ENCODE measurements around the gene RGS2. TPM values are rescaled to one million over a fixed set of nuclear protein-coding genes. Genes with fewer than 3 reads are reported as not detected.

Gene RGS2
- total and polyA plus RNA-seq, 9 of the 15 experiments (the other 6 are each of a cell fraction or from before 2014, with no cell fraction given), result 2.5 to 5.4 (median 3.8) TPM

DNA sequence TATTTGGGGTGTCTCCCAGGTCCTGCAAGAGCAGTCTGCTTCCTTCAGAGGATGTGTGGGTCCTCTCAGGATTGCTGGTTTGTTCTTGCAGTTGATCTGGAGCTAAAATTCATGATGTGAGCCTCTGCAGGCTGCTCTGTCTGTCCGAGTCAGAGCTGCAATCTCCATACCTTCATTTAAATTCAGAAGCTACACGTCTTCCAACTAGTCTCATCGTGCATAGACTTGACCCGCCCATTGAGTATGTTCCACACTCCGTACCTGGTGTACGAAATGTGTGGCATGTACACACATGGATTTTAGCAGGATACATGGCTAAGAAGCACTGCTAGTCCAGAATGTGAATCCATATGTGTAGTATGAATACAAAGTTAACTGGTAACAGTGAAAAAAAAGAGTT is 25.0 kb upstream of the RGS2 start:
- DNase-seq (ENCODE audit: extremely low read depth in 1 of 4, low spot score in 3 of 4) (no peak), FAIRE-seq (no peak), ATAC-seq (no peak)
- no TSS peak for BruUV-seq (replicated peaks)
- no peaks in the 10 kb centered on the region for H3K4me1 ChIP-seq (replicated peaks in 1 of 2; ENCODE audit: control insufficient read depth in 2 of 2, insufficient read depth in 2 of 2, low read length in 2 of 2)
- no peaks in the 10 kb centered on the region for H3K27me3 ChIP-seq (ENCODE audit: control insufficient read depth in 2 of 2, insufficient read depth in 2 of 2, low read length in 2 of 2)
- POLR2A ChIA-PET, result no interaction called here
- no peak overlapping the region for H3K4me2 ChIP-seq (ENCODE audit: insufficient read depth, low read length)
- no peak overlapping the region for H3K27ac ChIP-seq (ENCODE audit: extremely low read depth, low read depth, low read length)
- H3K36me3 ChIP-seq (ENCODE audit: control insufficient read depth, insufficient read depth, low read length), result no peaks in the 10 kb centered on the region
- intact Hi-C loops (cut with micrococcal nuclease), result no loop called here
- CTCF ChIA-PET (ENCODE audit: low intra/inter-chr PET ratio), result no interaction called here
- H3K9me1 ChIP-seq (ENCODE audit: control insufficient read depth, insufficient read depth, low read length), result no peaks in the 10 kb centered on the region
- no peaks in the 10 kb centered on the region for H4K20me1 ChIP-seq (replicated peaks; ENCODE audit: control insufficient read depth, insufficient read depth, low read length)
- H3K9ac ChIP-seq (ENCODE audit: insufficient read depth in 1 of 2, low read depth in 2 of 2, low read length in 2 of 2), result no peak overlapping the region
- 0% methylated on average over 6 of the region's 6 CpGs for WGBS (ENCODE audit: insufficient coverage, low coverage, missing lambda C conversion rate)
- peak overlapping the region; percentile 17; the same call in 1 of the 2 replicates for H2AFZ ChIP-seq (ENCODE audit: low read depth, low read length)
- H3K4me3 ChIP-seq, result no peak overlapping the region
- H3K9me3 ChIP-seq (replicated peaks; ENCODE audit: control insufficient read depth, insufficient read depth, low read depth, low read length), result no peaks in the 10 kb centered on the region
- no peaks in the 10 kb centered on the region for H3K79me2 ChIP-seq (ENCODE audit: control insufficient read depth, insufficient read depth, low read length)
- in situ Hi-C loops (cut with MboI), result no loop called here
- no peak for TF ChIP-seq NCOA4 (IDR thresholded peaks at IDR 0.05; ENCODE audit: partially characterized antibody)
- TF ChIP-seq, protein P1, sequence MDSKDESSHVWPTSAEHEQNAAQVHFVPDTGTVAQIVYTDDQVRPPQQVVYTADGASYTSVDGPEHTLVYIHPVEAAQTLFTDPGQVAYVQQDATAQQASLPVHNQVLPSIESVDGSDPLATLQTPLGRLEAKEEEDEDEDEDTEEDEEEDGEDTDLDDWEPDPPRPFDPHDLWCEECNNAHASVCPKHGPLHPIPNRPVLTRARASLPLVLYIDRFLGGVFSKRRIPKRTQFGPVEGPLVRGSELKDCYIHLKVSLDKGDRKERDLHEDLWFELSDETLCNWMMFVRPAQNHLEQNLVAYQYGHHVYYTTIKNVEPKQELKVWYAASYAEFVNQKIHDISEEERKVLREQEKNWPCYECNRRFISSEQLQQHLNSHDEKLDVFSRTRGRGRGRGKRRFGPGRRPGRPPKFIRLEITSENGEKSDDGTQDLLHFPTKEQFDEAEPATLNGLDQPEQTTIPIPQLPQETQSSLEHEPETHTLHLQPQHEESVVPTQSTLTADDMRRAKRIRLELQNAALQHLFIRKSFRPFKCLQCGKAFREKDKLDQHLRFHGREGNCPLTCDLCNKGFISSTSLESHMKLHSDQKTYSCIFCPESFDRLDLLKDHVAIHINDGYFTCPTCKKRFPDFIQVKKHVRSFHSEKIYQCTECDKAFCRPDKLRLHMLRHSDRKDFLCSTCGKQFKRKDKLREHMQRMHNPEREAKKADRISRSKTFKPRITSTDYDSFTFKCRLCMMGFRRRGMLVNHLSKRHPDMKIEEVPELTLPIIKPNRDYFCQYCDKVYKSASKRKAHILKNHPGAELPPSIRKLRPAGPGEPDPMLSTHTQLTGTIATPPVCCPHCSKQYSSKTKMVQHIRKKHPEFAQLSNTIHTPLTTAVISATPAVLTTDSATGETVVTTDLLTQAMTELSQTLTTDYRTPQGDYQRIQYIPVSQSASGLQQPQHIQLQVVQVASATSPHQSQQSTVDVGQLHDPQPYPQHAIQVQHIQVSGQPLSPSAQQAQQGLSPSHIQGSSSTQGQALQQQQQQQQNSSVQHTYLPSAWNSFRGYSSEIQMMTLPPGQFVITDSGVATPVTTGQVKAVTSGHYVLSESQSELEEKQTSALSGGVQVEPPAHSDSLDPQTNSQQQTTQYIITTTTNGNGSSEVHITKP (IDR thresholded peaks at IDR 0.05; ENCODE audit: partially characterized antibody), result no peak
- TF ChIP-seq FOXA1 (IDR thresholded peaks at IDR 0.05; ENCODE audit: borderline replicate concordance), result no peak
- no peak for TF ChIP-seq POLR3G (IDR thresholded peaks at IDR 0.05; ENCODE audit: extremely low read depth, insufficient read length, insufficient replicate concordance)
- TF ChIP-seq, protein P2, sequence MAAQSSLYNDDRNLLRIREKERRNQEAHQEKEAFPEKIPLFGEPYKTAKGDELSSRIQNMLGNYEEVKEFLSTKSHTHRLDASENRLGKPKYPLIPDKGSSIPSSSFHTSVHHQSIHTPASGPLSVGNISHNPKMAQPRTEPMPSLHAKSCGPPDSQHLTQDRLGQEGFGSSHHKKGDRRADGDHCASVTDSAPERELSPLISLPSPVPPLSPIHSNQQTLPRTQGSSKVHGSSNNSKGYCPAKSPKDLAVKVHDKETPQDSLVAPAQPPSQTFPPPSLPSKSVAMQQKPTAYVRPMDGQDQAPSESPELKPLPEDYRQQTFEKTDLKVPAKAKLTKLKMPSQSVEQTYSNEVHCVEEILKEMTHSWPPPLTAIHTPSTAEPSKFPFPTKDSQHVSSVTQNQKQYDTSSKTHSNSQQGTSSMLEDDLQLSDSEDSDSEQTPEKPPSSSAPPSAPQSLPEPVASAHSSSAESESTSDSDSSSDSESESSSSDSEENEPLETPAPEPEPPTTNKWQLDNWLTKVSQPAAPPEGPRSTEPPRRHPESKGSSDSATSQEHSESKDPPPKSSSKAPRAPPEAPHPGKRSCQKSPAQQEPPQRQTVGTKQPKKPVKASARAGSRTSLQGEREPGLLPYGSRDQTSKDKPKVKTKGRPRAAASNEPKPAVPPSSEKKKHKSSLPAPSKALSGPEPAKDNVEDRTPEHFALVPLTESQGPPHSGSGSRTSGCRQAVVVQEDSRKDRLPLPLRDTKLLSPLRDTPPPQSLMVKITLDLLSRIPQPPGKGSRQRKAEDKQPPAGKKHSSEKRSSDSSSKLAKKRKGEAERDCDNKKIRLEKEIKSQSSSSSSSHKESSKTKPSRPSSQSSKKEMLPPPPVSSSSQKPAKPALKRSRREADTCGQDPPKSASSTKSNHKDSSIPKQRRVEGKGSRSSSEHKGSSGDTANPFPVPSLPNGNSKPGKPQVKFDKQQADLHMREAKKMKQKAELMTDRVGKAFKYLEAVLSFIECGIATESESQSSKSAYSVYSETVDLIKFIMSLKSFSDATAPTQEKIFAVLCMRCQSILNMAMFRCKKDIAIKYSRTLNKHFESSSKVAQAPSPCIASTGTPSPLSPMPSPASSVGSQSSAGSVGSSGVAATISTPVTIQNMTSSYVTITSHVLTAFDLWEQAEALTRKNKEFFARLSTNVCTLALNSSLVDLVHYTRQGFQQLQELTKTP (IDR thresholded peaks at IDR 0.05; ENCODE audit: low read depth in 1 of 2, partially characterized antibody in 2 of 2), result no peak
- no peak for TF ChIP-seq ILK (tag; IDR thresholded peaks at IDR 0.05; ENCODE audit: borderline replicate concordance, low read depth)
- TF ChIP-seq SMC3 (conservative IDR thresholded peaks at IDR 0.05; ENCODE audit: insufficient read depth, low read depth, low read length), result no peak
- TF ChIP-seq, protein P3, sequence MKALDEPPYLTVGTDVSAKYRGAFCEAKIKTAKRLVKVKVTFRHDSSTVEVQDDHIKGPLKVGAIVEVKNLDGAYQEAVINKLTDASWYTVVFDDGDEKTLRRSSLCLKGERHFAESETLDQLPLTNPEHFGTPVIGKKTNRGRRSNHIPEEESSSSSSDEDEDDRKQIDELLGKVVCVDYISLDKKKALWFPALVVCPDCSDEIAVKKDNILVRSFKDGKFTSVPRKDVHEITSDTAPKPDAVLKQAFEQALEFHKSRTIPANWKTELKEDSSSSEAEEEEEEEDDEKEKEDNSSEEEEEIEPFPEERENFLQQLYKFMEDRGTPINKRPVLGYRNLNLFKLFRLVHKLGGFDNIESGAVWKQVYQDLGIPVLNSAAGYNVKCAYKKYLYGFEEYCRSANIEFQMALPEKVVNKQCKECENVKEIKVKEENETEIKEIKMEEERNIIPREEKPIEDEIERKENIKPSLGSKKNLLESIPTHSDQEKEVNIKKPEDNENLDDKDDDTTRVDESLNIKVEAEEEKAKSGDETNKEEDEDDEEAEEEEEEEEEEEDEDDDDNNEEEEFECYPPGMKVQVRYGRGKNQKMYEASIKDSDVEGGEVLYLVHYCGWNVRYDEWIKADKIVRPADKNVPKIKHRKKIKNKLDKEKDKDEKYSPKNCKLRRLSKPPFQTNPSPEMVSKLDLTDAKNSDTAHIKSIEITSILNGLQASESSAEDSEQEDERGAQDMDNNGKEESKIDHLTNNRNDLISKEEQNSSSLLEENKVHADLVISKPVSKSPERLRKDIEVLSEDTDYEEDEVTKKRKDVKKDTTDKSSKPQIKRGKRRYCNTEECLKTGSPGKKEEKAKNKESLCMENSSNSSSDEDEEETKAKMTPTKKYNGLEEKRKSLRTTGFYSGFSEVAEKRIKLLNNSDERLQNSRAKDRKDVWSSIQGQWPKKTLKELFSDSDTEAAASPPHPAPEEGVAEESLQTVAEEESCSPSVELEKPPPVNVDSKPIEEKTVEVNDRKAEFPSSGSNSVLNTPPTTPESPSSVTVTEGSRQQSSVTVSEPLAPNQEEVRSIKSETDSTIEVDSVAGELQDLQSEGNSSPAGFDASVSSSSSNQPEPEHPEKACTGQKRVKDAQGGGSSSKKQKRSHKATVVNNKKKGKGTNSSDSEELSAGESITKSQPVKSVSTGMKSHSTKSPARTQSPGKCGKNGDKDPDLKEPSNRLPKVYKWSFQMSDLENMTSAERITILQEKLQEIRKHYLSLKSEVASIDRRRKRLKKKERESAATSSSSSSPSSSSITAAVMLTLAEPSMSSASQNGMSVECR (CRISPR knock-in tag; IDR thresholded peaks at IDR 0.05), result no peak
- TF ChIP-seq SP2 (IDR thresholded peaks at IDR 0.05; ENCODE audit: extremely low read depth, low read depth, low read length, poor library complexity, severe bottlenecking), result no peak
- no peak for TF ChIP-seq HMG20A (CRISPR knock-in tag; conservative IDR thresholded peaks at IDR 0.05)
